Left ventricle myocardium inferior (tissue), 1 donor: ENCODE measurements around the gene NDUFAF2. TPM values are rescaled to one million over a fixed set of nuclear protein-coding genes. Genes with fewer than 3 reads are reported as not detected.

Experiments used
- DNase-seq: peaks from one replicate; pipeline ENCODE4 v3.0.0-alpha.2; 2020
- H3K27ac ChIP-seq: fragments of 200-600 bp; replicated peaks from 2 replicates; pipeline ENCODE4 v1.8.0; 2021
- H3K27me3 ChIP-seq: fragments of 200-600 bp; 2 replicates; pipeline ENCODE4 v1.8.0; 2021; ENCODE audit warnings: low read depth
- H3K36me3 ChIP-seq: fragments of 200-600 bp; 2 replicates; pipeline ENCODE4 v1.8.0; 2021
- H3K4me1 ChIP-seq: fragments of 200-600 bp; 2 replicates; pipeline ENCODE4 v1.8.0; 2021
- H3K4me3 ChIP-seq: fragments of 200-600 bp; 2 replicates; pipeline ENCODE4 v1.8.0; 2021; ENCODE audit warnings: mild to moderate bottlenecking, moderate library complexity
- H3K9me3 ChIP-seq: fragments of 200-600 bp; replicated peaks from 2 replicates; pipeline ENCODE4 v1.8.0; 2021
- intact Hi-C: fragments of 100-400 bp; cut with micrococcal nuclease; formaldehyde crosslinking; loops from one replicate; pipeline ENCODE4 v1.11.0; 2022
- total RNA-seq: library from RNA; stranded (reverse); fragmentation: NEBNext Ultra II Directional; extraction: Animal tissue kit (Norgen Biotek cat#: 25700); gene quantifications from one replicate; pipeline ENCODE4 v1.2.1, GENCODE V29; 2021
- TF ChIP-seq, protein P1 (sequence below): fragments of 200-600 bp; IDR thresholded peaks from 2 replicates; pipeline ENCODE4 v1.8.0; 2021; ENCODE audit warnings: antibody characterized with exemption, mild to moderate bottlenecking, borderline replicate concordance
- donor health status: DM: no; HTN: yes; CAD: no; lungs with severe emphysema.

The NDUFAF2 gene
- total RNA-seq, 1 donor from 2014 or later, result 37.6 TPM

- intact Hi-C loops, result no loop called here
- H3K9me3 ChIP-seq, result peaks cover 2% of the 10 kb centered on the region
- H3K27ac ChIP-seq, result no peak overlapping the region
- TF ChIP-seq, protein P1, sequence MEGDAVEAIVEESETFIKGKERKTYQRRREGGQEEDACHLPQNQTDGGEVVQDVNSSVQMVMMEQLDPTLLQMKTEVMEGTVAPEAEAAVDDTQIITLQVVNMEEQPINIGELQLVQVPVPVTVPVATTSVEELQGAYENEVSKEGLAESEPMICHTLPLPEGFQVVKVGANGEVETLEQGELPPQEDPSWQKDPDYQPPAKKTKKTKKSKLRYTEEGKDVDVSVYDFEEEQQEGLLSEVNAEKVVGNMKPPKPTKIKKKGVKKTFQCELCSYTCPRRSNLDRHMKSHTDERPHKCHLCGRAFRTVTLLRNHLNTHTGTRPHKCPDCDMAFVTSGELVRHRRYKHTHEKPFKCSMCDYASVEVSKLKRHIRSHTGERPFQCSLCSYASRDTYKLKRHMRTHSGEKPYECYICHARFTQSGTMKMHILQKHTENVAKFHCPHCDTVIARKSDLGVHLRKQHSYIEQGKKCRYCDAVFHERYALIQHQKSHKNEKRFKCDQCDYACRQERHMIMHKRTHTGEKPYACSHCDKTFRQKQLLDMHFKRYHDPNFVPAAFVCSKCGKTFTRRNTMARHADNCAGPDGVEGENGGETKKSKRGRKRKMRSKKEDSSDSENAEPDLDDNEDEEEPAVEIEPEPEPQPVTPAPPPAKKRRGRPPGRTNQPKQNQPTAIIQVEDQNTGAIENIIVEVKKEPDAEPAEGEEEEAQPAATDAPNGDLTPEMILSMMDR, result no peak
- no peaks in the 10 kb centered on the region for H3K4me1 ChIP-seq
- no peaks in the 10 kb centered on the region for H3K36me3 ChIP-seq
- DNase-seq, result no peak
- no peak overlapping the region for H3K4me3 ChIP-seq
- H3K27me3 ChIP-seq, result no peaks in the 10 kb centered on the region
Measured at GRCh38 chr5:61119066-61119465, 174.1 kb downstream of the NDUFAF2 start.

GRCh38 chr5:61120534-61120933 lies 175.5 kb downstream of the NDUFAF2 start:
- H3K36me3 ChIP-seq, result no peaks in the 10 kb centered on the region
- H3K27me3 ChIP-seq, result no peaks in the 10 kb centered on the region
- no peaks in the 10 kb centered on the region for H3K4me1 ChIP-seq
- DNase-seq, result no peak
- TF ChIP-seq, protein P1, result no peak
- H3K27ac ChIP-seq, result no peak overlapping the region
- H3K9me3 ChIP-seq, result no peaks in the 10 kb centered on the region
- intact Hi-C loops, result no loop called here
- no peak overlapping the region for H3K4me3 ChIP-seq

DNA sequence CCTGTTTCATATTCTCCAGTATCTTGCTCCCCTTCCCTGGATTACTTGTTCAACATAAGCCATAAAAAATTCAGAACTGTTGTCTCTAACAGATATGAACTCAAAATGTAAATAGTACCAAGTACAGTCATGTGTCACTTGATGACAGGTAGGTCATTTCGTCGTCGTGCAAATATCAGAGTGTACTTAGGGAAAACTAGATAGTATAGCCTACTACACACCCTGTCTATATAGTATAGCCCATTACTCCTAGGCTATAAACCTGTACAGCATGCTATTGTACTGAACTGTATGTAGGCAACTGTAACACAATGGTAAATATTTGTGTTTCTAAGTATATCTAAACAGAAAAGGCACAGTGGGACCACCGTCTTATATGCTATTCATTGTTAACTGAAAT lies 178.1 kb downstream of the NDUFAF2 start:
- Histone ChIP-seq H3K4me1 (no peaks in the 10 kb centered on the region), H3K9me3 (no peaks in the 10 kb centered on the region), H3K36me3 (no peaks in the 10 kb centered on the region), H3K27ac (no peak overlapping the region), H3K27me3 (no peaks in the 10 kb centered on the region), H3K4me3 (no peak overlapping the region)
- DNase-seq, result no peak
- intact Hi-C loops, result no loop called here
- TF ChIP-seq, protein P1, result no peak

DNA sequence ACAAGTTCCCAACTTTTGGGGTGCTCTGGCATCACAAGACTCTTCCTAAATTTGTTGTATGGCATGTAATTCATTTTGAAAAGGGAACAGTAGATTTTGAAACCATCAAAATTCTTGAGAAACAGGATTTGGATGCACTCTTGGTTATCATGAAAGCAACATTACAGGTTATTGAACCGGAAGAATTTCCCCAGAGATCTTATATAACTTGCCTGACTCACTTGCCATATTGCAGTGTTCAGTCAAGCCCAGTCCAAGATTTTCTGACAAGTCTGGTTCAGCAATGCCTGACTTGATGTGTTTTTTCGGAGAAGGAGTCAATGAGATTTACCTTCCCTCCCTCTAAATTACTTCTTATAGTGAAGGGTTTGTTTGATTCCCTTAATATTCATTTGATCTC lies 185.3 kb downstream of the NDUFAF2 start:
- intact Hi-C loops, result no loop called here
- TF ChIP-seq, protein P1, result no peak

GRCh38 chr5:61132559-61132958 lies 187.6 kb downstream of the NDUFAF2 start:
- H3K4me3 ChIP-seq, result no peak overlapping the region
- intact Hi-C loops, result no loop called here

More for the DNA sequence above, 185.3 kb downstream of the NDUFAF2 start:
- Histone ChIP-seq H3K36me3 (no peaks in the 10 kb centered on the region), H3K9me3 (no peaks in the 10 kb centered on the region), H3K4me1 (no peaks in the 10 kb centered on the region), H3K27ac (no peak overlapping the region), H3K4me3 (no peak overlapping the region), H3K27me3 (no peaks in the 10 kb centered on the region)
- DNase-seq, result no peak

More at GRCh38 chr5:61132559-61132958, 187.6 kb downstream of the NDUFAF2 start:
- H3K9me3 ChIP-seq, result no peaks in the 10 kb centered on the region
- no peaks in the 10 kb centered on the region for H3K27me3 ChIP-seq
- H3K36me3 ChIP-seq, result no peaks in the 10 kb centered on the region
- no peak for DNase-seq
- TF ChIP-seq, protein P1, result no peak
- no peaks in the 10 kb centered on the region for H3K4me1 ChIP-seq
- H3K27ac ChIP-seq, result no peak overlapping the region
